OCI-LY1 (cell line): ENCODE results near the gene NSUN2.

Source experiments
- CTCF ChIP-seq: fragments of 200-600 bp; sonication (generic), shearing (Covaris generic); IDR thresholded peaks from 2 replicates; pipeline ENCODE4 v1.5.1; 2017; ENCODE audit warnings: mild to moderate bottlenecking, antibody characterized with exemption, low read length, moderate library complexity, mixed read lengths
- EZH2 ChIP-seq: fragments of 200-600 bp; sonication (generic), shearing (Covaris generic); IDR thresholded peaks from 2 replicates; pipeline ENCODE4 v1.8.0; 2017; ENCODE audit warnings: borderline replicate concordance, mixed run types, mild to moderate bottlenecking, antibody characterized with exemption, low read length, moderate library complexity, mixed read lengths

GRCh38 chr5:6660688-6661087, 27.8 kb upstream of the NSUN2 start:
- TF ChIP-seq CTCF (no peak), EZH2 (no peak)
